Measurements from ENCODE around the gene SLC16A7. TPM values are rescaled to one million over a fixed set of nuclear protein-coding genes. Genes with fewer than 3 reads are reported as not detected.

The SLC16A7 gene
- total and polyA plus RNA-seq, 10 of the 15 experiments (the other 5 are each of a cell fraction or from before 2014, with no cell fraction given), result 1.5 to 12.9 (median 6.7) TPM

DNA sequence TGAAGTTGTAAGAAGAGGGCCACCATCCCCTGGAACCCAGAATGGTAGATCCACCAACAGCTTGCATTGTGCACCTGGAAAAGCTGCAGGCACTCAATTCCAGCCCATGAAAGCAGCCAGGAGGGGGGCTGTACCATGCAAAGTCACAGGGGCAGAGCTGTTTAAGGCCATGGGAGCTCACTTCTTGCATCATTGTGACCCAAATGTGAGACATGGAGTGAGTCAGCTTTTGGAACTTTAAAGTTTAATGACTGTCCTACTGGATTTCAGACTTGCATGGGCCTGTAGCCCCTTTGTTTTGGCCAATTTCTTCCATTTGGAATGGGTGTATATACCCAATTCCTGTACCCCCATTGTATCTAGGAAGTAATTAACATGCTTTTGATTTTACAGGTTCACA lies 50.8 kb downstream of the SLC16A7 start:
- BruUV-seq (replicated peaks), result no TSS peak
- H3K4me1 ChIP-seq (ENCODE audit: control insufficient read depth, insufficient read depth, low read length), result no peaks in the 10 kb centered on the region
- CTCF ChIA-PET, result no interaction called here
- no peak overlapping the region for H3K4me3 ChIP-seq
- no peak overlapping the region for H3K9ac ChIP-seq (ENCODE audit: control insufficient read depth, insufficient read depth, low read length)
- POLR2A ChIA-PET, result no interaction called here
- H2AFZ ChIP-seq (ENCODE audit: control insufficient read depth, low read depth, low read length), result no peak overlapping the region
- peaks cover 0 to 4% of the 10 kb centered on the region in 2 experiments; a peak in 1 of 4 replicates for H3K36me3 ChIP-seq (ENCODE audit: control insufficient read depth in 2 of 2, insufficient read depth in 2 of 2, low read length in 1 of 2)
- DNase-seq (ENCODE audit: low read depth, low spot score) (no peak), ATAC-seq (no peak), FAIRE-seq (no peak)
- no peaks in the 10 kb centered on the region for H4K20me1 ChIP-seq (ENCODE audit: control insufficient read depth, insufficient read depth)
- TF ChIP-seq NFYA (IDR thresholded peaks at IDR 0.05; ENCODE audit: borderline replicate concordance, low read depth, low read length), result no peak
- no peak for TF ChIP-seq STAT1 (conservative IDR thresholded peaks at IDR 0.05)
- no peak for TF ChIP-seq PKNOX1 (IDR thresholded peaks at IDR 0.05)
- TF ChIP-seq ZBED1 (IDR thresholded peaks at IDR 0.05; ENCODE audit: borderline replicate concordance), result no peak
- no peak for TF ChIP-seq CHD4 (IDR thresholded peaks at IDR 0.05)
- TF ChIP-seq ZSCAN29 (IDR thresholded peaks at IDR 0.05), result no peak
- no peak for TF ChIP-seq SREBF2 (IDR thresholded peaks at IDR 0.05; ENCODE audit: low read length)
- TF ChIP-seq MYB (IDR thresholded peaks at IDR 0.05; ENCODE audit: borderline replicate concordance, low read depth, low read length), result no peak
- TF ChIP-seq, protein P1, sequence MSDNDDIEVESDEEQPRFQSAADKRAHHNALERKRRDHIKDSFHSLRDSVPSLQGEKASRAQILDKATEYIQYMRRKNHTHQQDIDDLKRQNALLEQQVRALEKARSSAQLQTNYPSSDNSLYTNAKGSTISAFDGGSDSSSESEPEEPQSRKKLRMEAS (IDR thresholded peaks at IDR 0.05; ENCODE audit: low read depth, low read length), result no peak
- TF ChIP-seq YBX1 (IDR thresholded peaks at IDR 0.05), result no peak
- RAD21 ChIA-PET (ENCODE audit: unreplicated experiment), result no interaction called here
- H3K27ac ChIP-seq (ENCODE audit: control insufficient read depth, insufficient read depth), result no peak overlapping the region
- SMC1A ChIA-PET (ENCODE audit: uncharacterized antibody, unreplicated experiment), result no interaction called here
- no peaks in the 10 kb centered on the region; the same call in 1 of the 2 replicates for H3K79me2 ChIP-seq (ENCODE audit: control insufficient read depth, insufficient read depth, low read length)
- H3K9me3 ChIP-seq (replicated peaks; ENCODE audit: control insufficient read depth, insufficient read depth, low read length), result peaks cover 6% of the 10 kb centered on the region; the same call in 2 of the 3 replicates
- intact Hi-C loops (cut with micrococcal nuclease; ENCODE audit: unreplicated experiment), result no loop called here
- in situ Hi-C loops (cut with MboI), result no loop called here
- no peaks in the 10 kb centered on the region for H3K27me3 ChIP-seq (replicated peaks in 1 of 2; ENCODE audit: control insufficient read depth in 2 of 2, insufficient read depth in 2 of 2, low read length in 1 of 2)
- H3K4me2 ChIP-seq (ENCODE audit: control insufficient read depth, insufficient read depth), result no peak overlapping the region
